GM12878 (cell line): Measurements from ENCODE around the gene DACH1. TPM values are rescaled to one million over a fixed set of nuclear protein-coding genes. Genes with fewer than 3 reads are reported as not detected.

ENCODE experiments used
- ATAC-seq: fragments of 200-7000 bp; cut with Tn5 transposase; 3 replicates; pipeline ENCODE4 v1.9.1; 2020; ENCODE audit warnings: mild to moderate bottlenecking, moderate library complexity
- BruUV-seq: library from RNA; stranded (reverse); fragments of 400-500 nt; replicated peaks from 2 replicates; lab custom pipeline; 2021; lab: Mats Ljungman, UMichigan
- CTCF ChIA-PET: fragments of 300-600 bp; sonication (Branson Sonifier 250); formaldehyde crosslinking; extraction: SDS; loops from one replicate; lab custom pipeline; 2021; ENCODE audit warnings: inconsistent platforms; lab: Yijun Ruan, JAX
- POLR2A ChIA-PET: fragments of 350-600 bp; formaldehyde crosslinking; extraction: SDS; loops from one replicate; lab custom pipeline; 2021; ENCODE audit warnings: inconsistent platforms; lab: Charles Lee
- RAD21 ChIA-PET: fragments of 300-600 bp; sonication (Branson Sonifier 250); formaldehyde crosslinking; loops from one replicate; lab custom pipeline; 2023; ENCODE audit warnings: antibody characterized with exemption; ENCODE audit not compliant: unreplicated experiment; lab: Charles Lee
- SMC1A ChIA-PET: fragments of 300-600 bp; sonication (Branson Sonifier 250); formaldehyde crosslinking; loops from one replicate; lab custom pipeline; 2023; ENCODE audit not compliant: unreplicated experiment, uncharacterized antibody; lab: Charles Lee
- DNase-seq: peaks from one replicate; pipeline ENCODE4 v3.0.0-alpha.2; 2011; ENCODE audit warnings: low read depth, low spot score
- FAIRE-seq: peaks from 3 replicates; lab custom pipeline; 2011; peaks lifted over from hg19 to GRCh38; lab: Jason Lieb, UNC
- H2AFZ ChIP-seq: 2 replicates; pipeline ENCODE4 v1.6.0; 2011; ENCODE audit warnings: low read depth, low read length, control low read depth; ENCODE audit not compliant: control insufficient read depth
- H3K27ac ChIP-seq: 2 replicates; pipeline ENCODE4 v1.5.1; 2011; ENCODE audit warnings: control low read depth; ENCODE audit not compliant: control insufficient read depth, insufficient read depth
- H3K27me3 ChIP-seq, 2 experiments: replicated peaks in 1 of 2; 2 replicates each; pipeline versions ENCODE4 v1.6.0 to v1.6.1; 2011; ENCODE audit warnings: low read length in 1 of 2; ENCODE audit not compliant: control insufficient read depth in 2 of 2, insufficient read depth in 2 of 2
- H3K36me3 ChIP-seq, 2 experiments: 2 replicates each; pipeline ENCODE4 v1.5.1; 2011; ENCODE audit warnings: low read length in 1 of 2; ENCODE audit not compliant: control insufficient read depth in 2 of 2, insufficient read depth in 2 of 2
- H3K4me1 ChIP-seq: 2 replicates; pipeline ENCODE4 v1.6.1; 2011; ENCODE audit warnings: mild to moderate bottlenecking, low read length, moderate library complexity, mixed read lengths; ENCODE audit not compliant: control insufficient read depth, insufficient read depth
- H3K4me2 ChIP-seq: 2 replicates; pipeline ENCODE4 v1.6.0; 2011; ENCODE audit warnings: control low read depth; ENCODE audit not compliant: control insufficient read depth, insufficient read depth
- H3K4me3 ChIP-seq: fragments of 200-600 bp; sonication (generic); 2 replicates; pipeline ENCODE4 v1.5.1; 2016
- H3K79me2 ChIP-seq: 2 replicates; pipeline ENCODE4 v1.6.0; 2011; ENCODE audit warnings: low read length; ENCODE audit not compliant: control insufficient read depth, insufficient read depth
- H3K9ac ChIP-seq: 2 replicates; pipeline ENCODE4 v1.8.0; 2011; ENCODE audit warnings: low read length, control low read depth, mixed read lengths; ENCODE audit not compliant: control insufficient read depth, insufficient read depth
- H3K9me3 ChIP-seq: replicated peaks from 3 replicates; pipeline ENCODE4 v1.5.1; 2011; ENCODE audit warnings: mild to moderate bottlenecking, low read length; ENCODE audit not compliant: control insufficient read depth, insufficient read depth
- H4K20me1 ChIP-seq: 2 replicates; pipeline ENCODE4 v1.6.0; 2011; ENCODE audit not compliant: control insufficient read depth, insufficient read depth
- BCL11A ChIP-seq: IDR thresholded peaks from 2 replicates; pipeline ENCODE4 v1.6.1; 2011; ENCODE audit warnings: low read depth, low read length
- BRCA1 ChIP-seq: IDR thresholded peaks from 2 replicates; pipeline ENCODE4 v1.6.1; 2011; ENCODE audit warnings: low read depth, low read length, improper control_type of control experiment
- CREM ChIP-seq: IDR thresholded peaks from 2 replicates; pipeline ENCODE4 v1.6.1; 2014; ENCODE audit warnings: antibody characterized with exemption, low read depth
- EGR1 ChIP-seq, 2 experiments: IDR thresholded peaks; 1 replicate in 1 of 2; 2 replicates in 1 of 2; pipeline ENCODE4 v1.6.1; 2011 to 2012; ENCODE audit warnings: low read depth in 2 of 2, low read length in 2 of 2, borderline replicate concordance in 1 of 2, mild to moderate bottlenecking in 1 of 2, moderate library complexity in 1 of 2
- ESRRA ChIP-seq: IDR thresholded peaks from 2 replicates; pipeline ENCODE4 v1.6.1; 2012; ENCODE audit warnings: mild to moderate bottlenecking, low read length, improper control_type of control experiment
- FOS ChIP-seq: IDR thresholded peaks from 3 replicates; pipeline ENCODE4 v1.6.1; 2011; ENCODE audit warnings: borderline replicate concordance; ENCODE audit not compliant: insufficient read length; ENCODE audit errors: extremely low read depth
- HDAC6 ChIP-seq: fragments of 200-600 bp; sonication (generic); IDR thresholded peaks from one replicate; pipeline ENCODE4 v1.8.0; 2017; ENCODE audit warnings: antibody characterized with exemption; ENCODE audit not compliant: unreplicated experiment
- NBN ChIP-seq: fragments of 450-650 bp; IDR thresholded peaks from 2 replicates; pipeline ENCODE4 v1.6.1; 2016
- NR2F1 ChIP-seq: fragments of 450-650 bp; conservative IDR thresholded peaks from 2 replicates; pipeline ENCODE4 v1.6.1; 2017; ENCODE audit warnings: mild to moderate bottlenecking
- NRF1 ChIP-seq: conservative IDR thresholded peaks from 2 replicates; pipeline ENCODE4 v1.6.1; 2011; ENCODE audit warnings: mild to moderate bottlenecking, low read depth, low read length, improper control_type of control experiment
- RELA ChIP-seq: fragments of 450-650 bp; IDR thresholded peaks from 2 replicates; pipeline ENCODE4 v1.8.0; 2014; ENCODE audit warnings: borderline replicate concordance; ENCODE audit not compliant: partially characterized antibody
- RFX5 ChIP-seq: IDR thresholded peaks from 2 replicates; pipeline ENCODE4 v1.6.1; 2011; ENCODE audit warnings: low read depth, low read length, improper control_type of control experiment
- RUNX3 ChIP-seq: IDR thresholded peaks from 2 replicates; pipeline ENCODE4 v1.6.1; 2012; ENCODE audit warnings: low read length, inconsistent platforms
- SIN3A ChIP-seq: IDR thresholded peaks from 2 replicates; pipeline ENCODE4 v1.6.1; 2012; ENCODE audit warnings: low read depth, low read length, improper control_type of control experiment
- SIX5 ChIP-seq: IDR thresholded peaks from 2 replicates; pipeline ENCODE4 v1.6.1; 2011; ENCODE audit warnings: mild to moderate bottlenecking, low read depth, low read length, moderate library complexity; ENCODE audit not compliant: severe bottlenecking
- STAT1 ChIP-seq: fragments of 450-650 bp; conservative IDR thresholded peaks from 2 replicates; pipeline ENCODE4 v1.6.1; 2014; ENCODE audit warnings: antibody characterized with exemption, mild to moderate bottlenecking
- YBX1 ChIP-seq: fragments of 450-650 bp; IDR thresholded peaks from 2 replicates; pipeline ENCODE4 v1.6.1; 2016; ENCODE audit warnings: antibody characterized with exemption
- ZNF207 ChIP-seq: fragments of 450-650 bp; IDR thresholded peaks from 2 replicates; pipeline ENCODE4 v1.6.1; 2014; ENCODE audit warnings: antibody characterized with exemption, mild to moderate bottlenecking, borderline replicate concordance
- WGBS: methylation state at CpG from one replicate; pipeline ENCODE4 v1.1.6; 2016; ENCODE audit warnings: low lambda C conversion rate; ENCODE audit not compliant: insufficient replicate concordance, insufficient coverage; ENCODE audit errors: missing lambda C conversion rate; 5-methylcytosine and 5-hydroxymethylcytosine counted together
- in situ Hi-C: fragments of 300-500 bp; cut with MboI; formaldehyde crosslinking; loops from 9 replicates; pipeline ENCODE4 v1.14.3; 2018; ENCODE audit warnings: mixed read lengths
- intact Hi-C: fragments of 100-400 bp; cut with micrococcal nuclease; formaldehyde crosslinking; loops from one replicate; pipeline ENCODE4 v1.14.2; 2022; ENCODE audit not compliant: unreplicated experiment
- polyA plus RNA-seq, 11 experiments: library from polyadenylated mRNA; depleted of rRNA in 4 of 11; unstranded in 6 of 11; stranded (reverse) in 5 of 11; fragments of >200 nt; fragmentation: Nextera tagmentation in 4 of 11; fragmentation: Illumina TruSeq in 1 of 11; extraction: Ambion mirVana in 4 of 11; extraction: Trizol in 1 of 11; gene quantifications; 1 replicate in 1 of 11; 2 replicates in 10 of 11; pipeline versions ENCODE4 v1.2.1 to v1.2.3, GENCODE V29; 2011 to 2016; ENCODE audit warnings: inconsistent platforms in 2 of 11, missing spikeins in 2 of 11, low read depth in 1 of 11
- total RNA-seq, 4 experiments: library from RNA; depleted of rRNA in 3 of 4; stranded (reverse); fragments of >200 nt in 3 of 4; fragmentation: Illumina TruSeq in 1 of 4; extraction: Trizol in 1 of 4; gene quantifications; 2 replicates each; pipeline versions ENCODE4 v1.2.1 to v1.2.3, GENCODE V29; 2013 to 2021
- TF ChIP-seq, protein P1 (sequence below): IDR thresholded peaks from 2 replicates; pipeline ENCODE4 v1.6.1; 2012; ENCODE audit warnings: low read depth, low read length, improper control_type of control experiment
- TF ChIP-seq, protein P2 (sequence below): fragments of 450-650 bp; conservative IDR thresholded peaks from 2 replicates; pipeline ENCODE4 v1.6.1; 2017; ENCODE audit warnings: mild to moderate bottlenecking, moderate library complexity

Gene DACH1
- total and polyA plus RNA-seq, 10 of the 15 experiments (the other 5 are each of a cell fraction or from before 2014, with no cell fraction given) = 0.05 TPM; not detected in 9

DNA sequence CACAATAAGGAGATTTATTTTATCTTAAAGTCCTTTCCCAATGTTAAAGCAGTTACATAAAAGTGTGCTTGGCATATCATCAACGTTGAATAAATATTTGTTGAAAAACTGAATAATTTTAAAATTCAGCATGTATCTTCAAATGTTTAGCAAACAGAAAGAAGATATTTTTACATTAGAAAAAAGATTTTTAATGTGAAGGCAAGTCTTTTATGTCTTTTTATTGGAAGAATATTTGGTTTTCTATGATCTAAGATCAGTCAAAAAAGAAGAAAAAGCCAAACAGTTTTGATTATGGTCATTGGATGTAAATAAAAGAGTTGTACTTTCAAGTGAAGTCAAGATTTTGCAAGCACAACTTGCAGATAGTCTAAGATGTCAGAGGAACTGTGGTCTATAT is 397.4 kb downstream of the DACH1 start:
- H4K20me1 ChIP-seq = no peaks in the 10 kb centered on the region
- H3K9ac ChIP-seq = no peak overlapping the region
- no TSS peak for BruUV-seq
- FAIRE-seq (no peak), DNase-seq (no peak), ATAC-seq (no peak)
- in situ Hi-C loops = no loop called here
- no peak overlapping the region for H3K27ac ChIP-seq
- no peaks in the 10 kb centered on the region for H3K27me3 ChIP-seq
- no peaks in the 10 kb centered on the region for H3K36me3 ChIP-seq
- H3K9me3 ChIP-seq = no peaks in the 10 kb centered on the region
- no peak overlapping the region for H3K4me3 ChIP-seq
- 0% methylated on average over 1 of the region's 1 CpG for WGBS
- POLR2A ChIA-PET = no interaction called here
- H3K4me1 ChIP-seq = no peaks in the 10 kb centered on the region
- SMC1A ChIA-PET = no interaction called here
- no peak overlapping the region for H3K4me2 ChIP-seq
- TF ChIP-seq FOS (no peak), RUNX3 (no peak), NRF1 (no peak), SIN3A (no peak), ZNF207 (no peak), SIX5 (no peak), YBX1 (no peak), BRCA1 (no peak), RELA (no peak), EGR1 (IDR thresholded peaks at IDR 0.05; ENCODE audit: borderline replicate concordance in 1 of 2, low read depth in 2 of 2, low read length in 2 of 2) (no peak), NR2F1 (no peak), CREM (no peak), STAT1 (no peak), NBN (no peak), BCL11A (no peak), HDAC6 (no peak), ESRRA (no peak), RFX5 (no peak)
- TF ChIP-seq, protein P1, sequence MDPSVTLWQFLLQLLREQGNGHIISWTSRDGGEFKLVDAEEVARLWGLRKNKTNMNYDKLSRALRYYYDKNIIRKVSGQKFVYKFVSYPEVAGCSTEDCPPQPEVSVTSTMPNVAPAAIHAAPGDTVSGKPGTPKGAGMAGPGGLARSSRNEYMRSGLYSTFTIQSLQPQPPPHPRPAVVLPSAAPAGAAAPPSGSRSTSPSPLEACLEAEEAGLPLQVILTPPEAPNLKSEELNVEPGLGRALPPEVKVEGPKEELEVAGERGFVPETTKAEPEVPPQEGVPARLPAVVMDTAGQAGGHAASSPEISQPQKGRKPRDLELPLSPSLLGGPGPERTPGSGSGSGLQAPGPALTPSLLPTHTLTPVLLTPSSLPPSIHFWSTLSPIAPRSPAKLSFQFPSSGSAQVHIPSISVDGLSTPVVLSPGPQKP = no peak
- TF ChIP-seq, protein P2, sequence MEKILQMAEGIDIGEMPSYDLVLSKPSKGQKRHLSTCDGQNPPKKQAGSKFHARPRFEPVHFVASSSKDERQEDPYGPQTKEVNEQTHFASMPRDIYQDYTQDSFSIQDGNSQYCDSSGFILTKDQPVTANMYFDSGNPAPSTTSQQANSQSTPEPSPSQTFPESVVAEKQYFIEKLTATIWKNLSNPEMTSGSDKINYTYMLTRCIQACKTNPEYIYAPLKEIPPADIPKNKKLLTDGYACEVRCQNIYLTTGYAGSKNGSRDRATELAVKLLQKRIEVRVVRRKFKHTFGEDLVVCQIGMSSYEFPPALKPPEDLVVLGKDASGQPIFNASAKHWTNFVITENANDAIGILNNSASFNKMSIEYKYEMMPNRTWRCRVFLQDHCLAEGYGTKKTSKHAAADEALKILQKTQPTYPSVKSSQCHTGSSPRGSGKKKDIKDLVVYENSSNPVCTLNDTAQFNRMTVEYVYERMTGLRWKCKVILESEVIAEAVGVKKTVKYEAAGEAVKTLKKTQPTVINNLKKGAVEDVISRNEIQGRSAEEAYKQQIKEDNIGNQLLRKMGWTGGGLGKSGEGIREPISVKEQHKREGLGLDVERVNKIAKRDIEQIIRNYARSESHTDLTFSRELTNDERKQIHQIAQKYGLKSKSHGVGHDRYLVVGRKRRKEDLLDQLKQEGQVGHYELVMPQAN = no peak
- TF ChIP-seq, all 136 proteins: peak for 0
- no peak overlapping the region for H2AFZ ChIP-seq
- no peaks in the 10 kb centered on the region for H3K79me2 ChIP-seq
- intact Hi-C loops = no loop called here
- CTCF ChIA-PET = no interaction called here
- RAD21 ChIA-PET = no interaction called here
